Fibroblast of the aortic adventitia (primary cell): ENCODE results near the gene SNRNP27. TPM values are rescaled to one million over a fixed set of nuclear protein-coding genes. Genes with fewer than 3 reads are reported as not detected.

Experiments
- DNase-seq: peaks from one replicate; pipeline ENCODE4 v3.0.0-alpha.2; 2010; ENCODE audit warnings: low read depth
- H3K4me3 ChIP-seq: 2 replicates; pipeline ENCODE4 v1.5.1; 2011; ENCODE audit warnings: low read depth, mild to moderate bottlenecking, control low read depth, low read length, moderate library complexity
- CTCF ChIP-seq: IDR thresholded peaks from 2 replicates; pipeline ENCODE4 v1.5.1; 2011; ENCODE audit warnings: mild to moderate bottlenecking, low read length, control low read depth, inconsistent platforms; ENCODE audit not compliant: insufficient read depth
- small RNA-seq: library from RNA; depleted of rRNA; stranded (forward); fragments of <200 nt; gene quantifications from one replicate; pipeline ENCODE3, GENCODE V24; 2012
- total RNA-seq: library from RNA; depleted of rRNA; stranded (reverse); fragments of >200 nt; gene quantifications from 2 replicates; pipeline ENCODE4 v1.2.3, GENCODE V29; 2012; ENCODE audit warnings: low replicate concordance

The SNRNP27 gene
- total RNA-seq, 1 donor: 49.4 TPM

- no peak for TF ChIP-seq CTCF
- H3K4me3 ChIP-seq: no peak overlapping the region
- no peak for DNase-seq
Measured at GRCh38 chr2:69954084-69954483, 60.3 kb downstream of the SNRNP27 start.

Small RNA genes lying within 50 kb of the gene (small RNA-seq; reads per million reads assigned to genes)
- gene RPL23AP92: not detected

Other genes with a start within 250 kb of the SNRNP27 start
- gene ANXA4, start 151.8 kb upstream of the SNRNP27 start, total RNA-seq: 36.9 and 101 TPM in 2 replicates
- gene GMCL1, start 64.3 kb upstream of the SNRNP27 start, total RNA-seq: 9.7 and 14.2 TPM in 2 replicates
- gene MXD1, start 21.2 kb downstream of the SNRNP27 start, total RNA-seq: 4.0 and 13.1 TPM in 2 replicates
- 0.54 TPM in 1 of 2 replicates, not detected in the other for gene ASPRV1, start 67.7 kb downstream of the SNRNP27 start, total RNA-seq
- 13.0 and 68.5 TPM in 2 replicates for gene PCBP1, start 193.5 kb downstream of the SNRNP27 start, total RNA-seq